Measurements from ENCODE around the gene HEMK1. TPM values are rescaled to one million over a fixed set of nuclear protein-coding genes. Genes with fewer than 3 reads are reported as not detected.

The HEMK1 gene
- total RNA-seq, 1 experiment from 2014 or later: 12.5 TPM

GRCh38 chr3:50585919-50586762, 16.8 kb downstream of the HEMK1 start:
- no peak overlapping the region for H3K18ac ChIP-seq (ENCODE audit: insufficient read length, low read depth, low read length)
- Mint-ChIP-seq H3K4me1 (peaks cover 0 to 3% of the 10 kb centered on the region in 2 experiments; a peak in 2 of 4 replicates), H3K9me3 (no peaks in the 10 kb centered on the region), H3K36me3 (ENCODE audit: insufficient read depth in 1 of 3, low read depth in 3 of 3) (peaks cover 0 to 7% (median 4%) of the 10 kb centered on the region in 3 experiments; a peak in 4 of 7 replicates), H3K27ac (no peak overlapping the region), H3K4me3 (no peak overlapping the region), H3K27me3 (ENCODE audit: low read depth) (peaks cover 10% of the 10 kb centered on the region)
- no peak overlapping the region for H2BK120ac ChIP-seq (ENCODE audit: low read depth, low read length, poor library complexity, severe bottlenecking)
- no peak overlapping the region for H3K27ac ChIP-seq (ENCODE audit: insufficient read length, low read depth, low read length)
- no peak for DNase-seq
- H3K4me2 ChIP-seq (ENCODE audit: insufficient read depth, insufficient read length, low read length): no peak overlapping the region
- H3K79me1 ChIP-seq (ENCODE audit: insufficient read depth, low read depth, low read length, poor library complexity, severe bottlenecking): no peaks in the 10 kb centered on the region
- H3K9me3 ChIP-seq (ENCODE audit: control insufficient read depth, low read depth, low read length): no peaks in the 10 kb centered on the region
- no peaks in the 10 kb centered on the region for H3K4me1 ChIP-seq (ENCODE audit: insufficient read depth, low read length)
- no peak overlapping the region for H3K23ac ChIP-seq (ENCODE audit: insufficient read length, low read depth, low read length)
- no peaks in the 10 kb centered on the region for H3K23me2 ChIP-seq (ENCODE audit: insufficient read length, low read depth, low read length, poor library complexity, severe bottlenecking)
- no peaks in the 10 kb centered on the region for H3K79me2 ChIP-seq (ENCODE audit: insufficient read depth, low read length)
- H2BK12ac ChIP-seq (ENCODE audit: insufficient read length, low read depth, low read length): no peak overlapping the region
- H4K91ac ChIP-seq (ENCODE audit: insufficient read length, low read depth, low read length): no peak overlapping the region
- TF ChIP-seq CTCF (conservative IDR thresholded peaks at IDR 0.05): no peak
- H4K5ac ChIP-seq (ENCODE audit: insufficient read length, low read depth, low read length): no peak overlapping the region
- no peaks in the 10 kb centered on the region for H3K27me3 ChIP-seq (ENCODE audit: insufficient read depth, low read length)
- H3K56ac ChIP-seq (ENCODE audit: insufficient read length, low read depth, low read length): no peak overlapping the region
- no peak overlapping the region for H2AFZ ChIP-seq (ENCODE audit: low read length)
- no peak overlapping the region for H3K14ac ChIP-seq (ENCODE audit: insufficient read depth, low read length)
- no peak overlapping the region for H2AK5ac ChIP-seq (ENCODE audit: insufficient read length, low read length)
- no peak overlapping the region for H3K4ac ChIP-seq (ENCODE audit: low read depth, low read length)
- H2BK15ac ChIP-seq (ENCODE audit: low read depth, low read length): no peak overlapping the region
- H3K9ac ChIP-seq (ENCODE audit: extremely low read depth, insufficient read length, low read length): no peak overlapping the region
- no peak overlapping the region for H2BK20ac ChIP-seq (ENCODE audit: low read depth, low read length, poor library complexity, severe bottlenecking)
- no peaks in the 10 kb centered on the region for H4K20me1 ChIP-seq (ENCODE audit: control insufficient read depth, insufficient read depth, insufficient read length)
- WGBS (ENCODE audit: extremely low coverage, insufficient read length, low lambda C conversion rate): no CpG with 5 or more reads among the region's 6 CpGs
- H2BK5ac ChIP-seq (ENCODE audit: insufficient read length, low read length): no peak overlapping the region
- no peak overlapping the region for H3T11ph ChIP-seq (ENCODE audit: low read length)
- H4K8ac ChIP-seq (replicated peaks; ENCODE audit: insufficient read length, low read depth, low read length): no peak overlapping the region

All from H9 (cell line).